SK-N-SH (cell line): ENCODE results near the gene RECK.

Experiments used
- EZH2phosphoT487 ChIP-seq: fragments of 200-600 bp; sonication (generic); IDR thresholded peaks from 2 replicates; pipeline ENCODE4 v1.6.1; 2017; ENCODE audit warnings: low read depth, mixed run types, mild to moderate bottlenecking, antibody characterized with exemption, moderate library complexity, borderline replicate concordance
- JUND ChIP-seq: IDR thresholded peaks from 2 replicates; pipeline ENCODE4 v1.4.0; 2012
- MEF2A ChIP-seq: IDR thresholded peaks from 2 replicates; pipeline ENCODE4 v1.4.0; 2012; ENCODE audit warnings: low read depth, borderline replicate concordance
- NFIC ChIP-seq: IDR thresholded peaks from 2 replicates; pipeline ENCODE4 v1.4.0; 2012; ENCODE audit warnings: borderline replicate concordance
- POLR2AphosphoS5 ChIP-seq: IDR thresholded peaks from 2 replicates; pipeline ENCODE4 v1.6.1; 2012; ENCODE audit warnings: low read depth, low read length
- RXRA ChIP-seq: IDR thresholded peaks from 2 replicates; pipeline ENCODE4 v1.4.0; 2012; ENCODE audit warnings: low read depth, mild to moderate bottlenecking, borderline replicate concordance
- TAF1 ChIP-seq: IDR thresholded peaks from 2 replicates; pipeline ENCODE4 v1.6.1; 2012; ENCODE audit warnings: low read depth, mild to moderate bottlenecking, low read length, moderate library complexity, borderline replicate concordance
- TF ChIP-seq, protein P1 (sequence below): fragments of 200-600 bp; sonication (generic); IDR thresholded peaks from 2 replicates; pipeline ENCODE4 v1.6.1; 2017; ENCODE audit warnings: antibody characterized with exemption, mild to moderate bottlenecking, moderate library complexity
- TF ChIP-seq, protein P2 (sequence below): IDR thresholded peaks from 2 replicates; pipeline ENCODE4 v1.4.0; 2012; ENCODE audit warnings: low read depth
- TF ChIP-seq, protein P3 (sequence below): IDR thresholded peaks from 2 replicates; pipeline ENCODE4 v1.6.1; 2012; ENCODE audit warnings: mild to moderate bottlenecking, low read depth, low read length, moderate library complexity

DNA sequence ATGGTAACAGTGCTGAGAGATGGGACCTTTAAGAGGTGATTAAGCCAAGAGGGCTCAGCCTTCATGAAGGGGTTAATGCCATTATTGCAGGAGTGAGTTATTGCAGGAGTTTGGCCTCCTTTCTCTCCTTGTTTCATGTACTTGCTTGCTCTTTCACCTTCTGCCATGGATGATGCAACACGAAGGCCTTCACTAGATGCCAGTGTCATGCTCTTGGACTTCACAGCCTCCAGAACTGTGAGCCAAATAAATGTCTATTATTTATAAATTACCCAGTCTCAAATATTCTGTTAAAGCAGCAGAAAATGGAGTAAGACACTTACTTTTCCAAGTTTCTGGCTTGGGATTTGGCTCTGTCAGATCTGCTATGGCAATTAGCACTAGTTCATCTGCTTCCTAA, 38.4 kb upstream of the RECK start:
- TF ChIP-seq, protein P1, sequence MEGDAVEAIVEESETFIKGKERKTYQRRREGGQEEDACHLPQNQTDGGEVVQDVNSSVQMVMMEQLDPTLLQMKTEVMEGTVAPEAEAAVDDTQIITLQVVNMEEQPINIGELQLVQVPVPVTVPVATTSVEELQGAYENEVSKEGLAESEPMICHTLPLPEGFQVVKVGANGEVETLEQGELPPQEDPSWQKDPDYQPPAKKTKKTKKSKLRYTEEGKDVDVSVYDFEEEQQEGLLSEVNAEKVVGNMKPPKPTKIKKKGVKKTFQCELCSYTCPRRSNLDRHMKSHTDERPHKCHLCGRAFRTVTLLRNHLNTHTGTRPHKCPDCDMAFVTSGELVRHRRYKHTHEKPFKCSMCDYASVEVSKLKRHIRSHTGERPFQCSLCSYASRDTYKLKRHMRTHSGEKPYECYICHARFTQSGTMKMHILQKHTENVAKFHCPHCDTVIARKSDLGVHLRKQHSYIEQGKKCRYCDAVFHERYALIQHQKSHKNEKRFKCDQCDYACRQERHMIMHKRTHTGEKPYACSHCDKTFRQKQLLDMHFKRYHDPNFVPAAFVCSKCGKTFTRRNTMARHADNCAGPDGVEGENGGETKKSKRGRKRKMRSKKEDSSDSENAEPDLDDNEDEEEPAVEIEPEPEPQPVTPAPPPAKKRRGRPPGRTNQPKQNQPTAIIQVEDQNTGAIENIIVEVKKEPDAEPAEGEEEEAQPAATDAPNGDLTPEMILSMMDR: no peak
- TF ChIP-seq, protein P2, sequence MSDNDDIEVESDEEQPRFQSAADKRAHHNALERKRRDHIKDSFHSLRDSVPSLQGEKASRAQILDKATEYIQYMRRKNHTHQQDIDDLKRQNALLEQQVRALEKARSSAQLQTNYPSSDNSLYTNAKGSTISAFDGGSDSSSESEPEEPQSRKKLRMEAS: no peak
- no peak for TF ChIP-seq TAF1
- no peak for TF ChIP-seq NFIC
- no peak for TF ChIP-seq RXRA
- no peak for TF ChIP-seq JUND
- no peak for TF ChIP-seq POLR2AphosphoS5
- TF ChIP-seq MEF2A: no peak
- TF ChIP-seq EZH2phosphoT487: no peak
- TF ChIP-seq, protein P3, sequence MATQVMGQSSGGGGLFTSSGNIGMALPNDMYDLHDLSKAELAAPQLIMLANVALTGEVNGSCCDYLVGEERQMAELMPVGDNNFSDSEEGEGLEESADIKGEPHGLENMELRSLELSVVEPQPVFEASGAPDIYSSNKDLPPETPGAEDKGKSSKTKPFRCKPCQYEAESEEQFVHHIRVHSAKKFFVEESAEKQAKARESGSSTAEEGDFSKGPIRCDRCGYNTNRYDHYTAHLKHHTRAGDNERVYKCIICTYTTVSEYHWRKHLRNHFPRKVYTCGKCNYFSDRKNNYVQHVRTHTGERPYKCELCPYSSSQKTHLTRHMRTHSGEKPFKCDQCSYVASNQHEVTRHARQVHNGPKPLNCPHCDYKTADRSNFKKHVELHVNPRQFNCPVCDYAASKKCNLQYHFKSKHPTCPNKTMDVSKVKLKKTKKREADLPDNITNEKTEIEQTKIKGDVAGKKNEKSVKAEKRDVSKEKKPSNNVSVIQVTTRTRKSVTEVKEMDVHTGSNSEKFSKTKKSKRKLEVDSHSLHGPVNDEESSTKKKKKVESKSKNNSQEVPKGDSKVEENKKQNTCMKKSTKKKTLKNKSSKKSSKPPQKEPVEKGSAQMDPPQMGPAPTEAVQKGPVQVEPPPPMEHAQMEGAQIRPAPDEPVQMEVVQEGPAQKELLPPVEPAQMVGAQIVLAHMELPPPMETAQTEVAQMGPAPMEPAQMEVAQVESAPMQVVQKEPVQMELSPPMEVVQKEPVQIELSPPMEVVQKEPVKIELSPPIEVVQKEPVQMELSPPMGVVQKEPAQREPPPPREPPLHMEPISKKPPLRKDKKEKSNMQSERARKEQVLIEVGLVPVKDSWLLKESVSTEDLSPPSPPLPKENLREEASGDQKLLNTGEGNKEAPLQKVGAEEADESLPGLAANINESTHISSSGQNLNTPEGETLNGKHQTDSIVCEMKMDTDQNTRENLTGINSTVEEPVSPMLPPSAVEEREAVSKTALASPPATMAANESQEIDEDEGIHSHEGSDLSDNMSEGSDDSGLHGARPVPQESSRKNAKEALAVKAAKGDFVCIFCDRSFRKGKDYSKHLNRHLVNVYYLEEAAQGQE: no peak
